Activated CD4-positive, CD25-positive, alpha-beta regulatory T cell treated with anti-CD3 and anti-CD28 coated beads, Interleukin-2, amount 50 U/mL, for 24 hours (primary cell): ENCODE data around the gene GKAP1.
"Not testable (repeated sequence)": the region's sequence is repeated elsewhere in the genome, so short reads cannot be mapped to it uniquely, and the experiment has no call there.

ENCODE experiments used
- ATAC-seq, 2 donors: fragments of 150-1000 bp; cut with Tn5 transposase; one replicate each; pipeline ENCODE4 v1.10.0; 2021; ENCODE audit warnings: mild to moderate bottlenecking in 1 of 2, moderate library complexity in 1 of 2

GKAP1 gene

GRCh38 chr9:83817356-83818278, at the start of gene GKAP1:
GKAP1 (minus strand) TSS chr9:83817769; CDS start chr9:83806517, 11,252 bp downstream.
- peak; percentile 82 to 83 for ATAC-seq

- not testable (repeated sequence) for ATAC-seq
Observed at GRCh38 chr9:83849895-83850294, 32.3 kb upstream of the GKAP1 start.

GRCh38 chr9:83837070-83837643, 19.6 kb upstream of the GKAP1 start:
- not testable (repeated sequence) for ATAC-seq

GRCh38 chr9:83830426-83831071, 13.0 kb upstream of the GKAP1 start:
- not testable (repeated sequence) for ATAC-seq

- not testable (repeated sequence) for ATAC-seq
Observed at GRCh38 chr9:83824986-83825623, 7.5 kb upstream of the GKAP1 start.

GRCh38 chr9:83817011-83817355, 586 bp downstream of the GKAP1 start:
- ATAC-seq: not testable (repeated sequence)

- not testable (repeated sequence) for ATAC-seq
Observed at GRCh38 chr9:83815120-83815519, 2.4 kb downstream of the GKAP1 start.

GRCh38 chr9:83809213-83809612, 8.4 kb downstream of the GKAP1 start:
- not testable (repeated sequence) for ATAC-seq

- not testable (repeated sequence) for ATAC-seq
Observed at GRCh38 chr9:83804454-83804853, 13.1 kb downstream of the GKAP1 start.

GRCh38 chr9:83803941-83804340, 13.6 kb downstream of the GKAP1 start:
- not testable (repeated sequence) for ATAC-seq

- ATAC-seq: no peak
Observed at GRCh38 chr9:83800236-83801033, 17.1 kb downstream of the GKAP1 start.

GRCh38 chr9:83794051-83794450, 23.5 kb downstream of the GKAP1 start:
- no peak for ATAC-seq

- ATAC-seq: no peak
Observed at GRCh38 chr9:83792746-83793145, 24.8 kb downstream of the GKAP1 start.

- ATAC-seq: no peak
Observed at GRCh38 chr9:83778164-83778563, 39.4 kb downstream of the GKAP1 start.

GRCh38 chr9:83775932-83776331, 41.6 kb downstream of the GKAP1 start:
- no peak for ATAC-seq

- ATAC-seq: no peak
Observed at GRCh38 chr9:83772860-83773259, 44.7 kb downstream of the GKAP1 start.

GRCh38 chr9:83765376-83765775, 52.2 kb downstream of the GKAP1 start:
- ATAC-seq: no peak

- ATAC-seq: no peak
Observed at GRCh38 chr9:83754383-83754977, 63.1 kb downstream of the GKAP1 start.

- peak in 1 of 2 donors; percentile 24 for ATAC-seq
Observed at GRCh38 chr9:83749706-83750105, 67.9 kb downstream of the GKAP1 start.

- ATAC-seq: no peak
Observed at GRCh38 chr9:83744206-83744605, 73.4 kb downstream of the GKAP1 start.

- no peak for ATAC-seq
Observed at GRCh38 chr9:83733739-83734138, 83.8 kb downstream of the GKAP1 start.
